Activated gamma-delta T cell (primary cell): Measurements from ENCODE around the gene CABP7.

ENCODE experiments used
- DNase-seq: peaks from one replicate; lab custom pipeline; 2025; lab: John Stamatoyannopoulos, UW
- total RNA-seq, 2 donors: gene quantifications; one replicate each; lab custom pipeline; 2026; lab: John Stamatoyannopoulos, UW

Gene CABP7
- total RNA-seq, result 0.26 to 1.7 reads per million in 2 donors

GRCh38 chr22:29719899-29720645 lies at the start of gene CABP7:
Gene CABP7, plus strand, starts transcription at chr22:29720003. Its CDS starts 422 bp downstream, at chr22:29720425.
- no peak for DNase-seq

DNA sequence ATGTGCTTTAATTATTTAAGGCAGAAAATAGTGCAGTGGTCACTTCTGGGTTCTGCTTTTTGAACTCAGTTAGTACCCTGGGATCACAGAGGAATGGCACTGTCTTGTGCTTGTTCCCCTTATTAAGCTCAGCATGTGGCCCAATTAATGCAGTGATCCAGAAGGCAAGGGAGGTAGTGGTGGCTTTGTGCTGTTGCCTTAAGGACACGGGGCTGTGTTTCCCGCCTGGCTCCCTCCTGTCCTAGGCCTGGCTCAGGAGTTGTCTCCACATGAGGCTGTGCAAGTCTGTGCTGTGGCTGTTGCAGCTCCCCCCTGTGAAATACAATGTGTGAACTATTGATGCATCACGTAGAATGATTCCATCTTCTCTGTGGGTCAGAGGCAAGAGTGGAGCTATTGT lies 49.2 kb upstream of the CABP7 start:
- no peak for DNase-seq

DNA sequence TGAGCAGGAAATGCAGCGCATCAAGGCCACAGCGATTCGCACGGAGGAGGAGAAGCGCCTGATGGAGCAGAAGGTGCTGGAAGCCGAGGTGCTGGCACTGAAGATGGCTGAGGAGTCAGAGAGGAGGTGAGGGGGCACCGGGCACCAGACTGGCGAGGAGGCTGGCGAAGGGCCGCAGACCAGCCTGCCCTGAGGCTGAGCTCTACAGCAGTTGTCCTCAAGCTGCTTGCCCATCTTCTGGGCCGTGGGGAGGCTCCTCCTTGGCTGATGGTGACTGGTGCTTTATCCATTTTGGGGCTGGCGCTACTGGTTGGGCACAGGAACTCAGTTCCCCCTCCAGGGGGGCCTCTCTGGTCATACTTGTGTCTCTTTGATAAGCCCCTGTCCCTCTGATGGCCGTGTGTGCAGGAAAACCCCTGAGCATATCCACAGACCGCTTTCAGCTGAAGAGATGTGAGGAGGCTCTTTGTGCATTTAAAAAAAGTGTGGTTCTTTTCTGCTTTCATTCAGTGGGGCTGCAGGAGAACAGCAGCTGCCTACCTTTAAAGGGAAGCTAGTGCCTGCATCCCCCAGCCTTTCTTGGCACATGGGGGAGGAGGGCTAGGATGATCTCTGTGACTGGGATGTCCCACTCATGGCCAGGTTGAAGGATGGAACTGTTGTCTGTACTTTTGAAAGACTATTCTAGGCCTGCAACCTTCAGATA lies 46.3 kb upstream of the CABP7 start:
- DNase-seq, result no peak

GRCh38 chr22:29674121-29674520 lies 45.7 kb upstream of the CABP7 start:
- no peak for DNase-seq

GRCh38 chr22:29679316-29679715 lies 40.5 kb upstream of the CABP7 start:
- DNase-seq, result no peak

DNA sequence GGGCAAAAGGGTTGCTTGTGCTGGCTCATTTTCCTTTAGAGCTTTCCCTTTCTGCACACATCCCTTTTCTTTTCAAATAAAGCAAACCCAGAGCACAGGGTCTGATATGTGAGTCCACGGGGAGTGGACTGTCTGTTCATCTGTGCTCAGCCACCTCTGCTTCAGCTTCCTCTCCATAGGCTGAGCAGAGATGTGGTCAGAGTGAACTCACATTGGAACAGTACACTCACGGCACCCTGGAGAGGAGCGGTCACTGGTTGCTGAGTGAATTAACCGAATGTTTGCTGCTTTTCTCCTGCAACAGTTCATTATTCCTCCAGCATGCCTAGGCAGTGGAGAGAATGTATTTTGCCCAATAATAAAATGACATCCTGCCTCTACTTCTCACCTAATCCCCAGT lies 36.3 kb upstream of the CABP7 start:
- no peak for DNase-seq

GRCh38 chr22:29684244-29684643 lies 35.6 kb upstream of the CABP7 start:
- DNase-seq, result no peak

DNA sequence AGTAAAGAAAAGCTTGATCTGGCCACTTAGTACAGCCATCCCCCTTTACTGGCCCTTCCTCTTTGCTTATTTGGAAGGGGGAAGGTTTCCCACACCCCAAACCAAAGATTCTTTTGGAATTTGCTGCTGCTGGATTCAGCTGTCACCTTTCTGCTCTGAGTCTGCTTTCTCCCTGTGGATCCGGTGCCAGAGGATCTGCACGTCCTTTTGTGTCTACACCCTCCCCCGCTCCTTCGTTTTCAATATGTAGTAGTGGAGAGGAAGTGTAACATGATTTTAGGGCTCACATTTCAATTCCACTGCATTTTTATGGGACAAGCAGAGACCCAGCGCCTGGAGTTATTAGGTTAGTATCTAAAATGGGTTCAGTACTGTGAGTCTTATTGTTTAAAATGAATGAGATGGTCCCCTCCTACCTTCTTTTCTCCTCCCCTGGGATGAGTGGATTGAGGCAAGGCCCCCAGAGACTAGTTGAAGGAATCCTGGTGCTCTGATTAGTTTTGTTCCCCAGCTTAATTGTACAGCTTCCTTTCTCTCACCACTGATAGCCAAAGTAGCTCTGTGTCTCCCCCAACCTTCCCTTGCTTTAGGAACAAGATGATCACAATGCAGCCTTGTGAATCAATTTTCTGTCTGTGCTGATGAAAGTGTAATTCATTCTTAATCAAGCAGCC lies 30.5 kb upstream of the CABP7 start:
- DNase-seq, result no peak

DNA sequence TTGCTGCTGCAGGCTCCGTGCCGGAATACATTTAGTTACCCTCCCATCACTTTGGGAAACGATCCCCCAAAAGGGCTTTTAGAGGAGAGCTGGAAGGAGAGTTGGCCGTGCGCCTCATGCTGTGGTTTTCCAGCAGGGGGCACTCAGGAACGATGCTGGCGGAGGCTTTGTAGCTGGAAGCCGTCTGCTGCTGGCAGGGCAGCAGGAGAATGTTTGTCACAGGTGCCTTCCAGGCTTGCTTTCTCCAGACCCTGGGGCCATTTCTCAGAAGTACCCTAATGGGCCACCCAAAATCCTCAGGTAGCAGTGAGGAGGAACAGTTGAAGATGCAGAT lies 30.0 kb upstream of the CABP7 start:
- no peak for DNase-seq

GRCh38 chr22:29690476-29690875 lies 29.3 kb upstream of the CABP7 start:
- DNase-seq, result no peak

DNA sequence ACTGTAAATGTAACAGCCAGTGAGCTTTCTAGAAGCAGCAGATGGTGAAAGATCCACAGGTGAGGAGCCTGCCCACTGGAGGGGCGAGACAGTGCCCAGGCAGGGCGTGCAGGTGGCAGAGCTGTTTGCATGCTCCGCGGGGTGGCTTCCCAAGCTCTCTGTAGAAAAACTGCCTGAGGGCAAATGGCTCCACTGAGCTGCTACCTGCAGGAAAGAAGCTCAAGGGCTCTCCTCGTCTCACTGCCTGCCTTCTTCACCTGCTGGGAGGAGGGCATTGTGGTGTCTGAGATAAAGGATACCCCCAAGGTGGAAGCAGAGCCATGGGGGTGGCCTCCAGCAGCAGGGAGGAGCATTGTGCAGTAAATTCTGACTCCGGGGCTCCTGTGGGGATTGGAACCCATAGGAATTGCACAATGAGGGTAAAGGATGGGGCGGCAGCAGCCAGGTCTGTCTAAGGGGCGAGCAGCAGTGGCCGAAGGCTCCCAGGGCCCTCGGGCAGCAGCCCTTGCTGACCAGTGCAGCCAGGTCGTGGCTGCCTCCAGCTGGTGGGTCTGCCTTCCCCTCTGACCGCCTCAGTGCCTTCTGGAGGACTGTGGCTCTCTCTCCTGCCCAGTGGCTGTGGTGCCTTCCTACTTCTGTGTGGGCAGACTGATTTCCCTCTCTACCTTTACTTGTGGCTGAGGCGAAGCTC lies 28.0 kb upstream of the CABP7 start:
- DNase-seq, result no peak

GRCh38 chr22:29692327-29692640 lies 27.5 kb upstream of the CABP7 start:
- no peak for DNase-seq

GRCh38 chr22:29693161-29693560 lies 26.6 kb upstream of the CABP7 start:
- no peak for DNase-seq

GRCh38 chr22:29693671-29694070 lies 26.1 kb upstream of the CABP7 start:
- DNase-seq, result no peak

GRCh38 chr22:29695129-29695926 lies 24.5 kb upstream of the CABP7 start:
- DNase-seq, result no peak

DNA sequence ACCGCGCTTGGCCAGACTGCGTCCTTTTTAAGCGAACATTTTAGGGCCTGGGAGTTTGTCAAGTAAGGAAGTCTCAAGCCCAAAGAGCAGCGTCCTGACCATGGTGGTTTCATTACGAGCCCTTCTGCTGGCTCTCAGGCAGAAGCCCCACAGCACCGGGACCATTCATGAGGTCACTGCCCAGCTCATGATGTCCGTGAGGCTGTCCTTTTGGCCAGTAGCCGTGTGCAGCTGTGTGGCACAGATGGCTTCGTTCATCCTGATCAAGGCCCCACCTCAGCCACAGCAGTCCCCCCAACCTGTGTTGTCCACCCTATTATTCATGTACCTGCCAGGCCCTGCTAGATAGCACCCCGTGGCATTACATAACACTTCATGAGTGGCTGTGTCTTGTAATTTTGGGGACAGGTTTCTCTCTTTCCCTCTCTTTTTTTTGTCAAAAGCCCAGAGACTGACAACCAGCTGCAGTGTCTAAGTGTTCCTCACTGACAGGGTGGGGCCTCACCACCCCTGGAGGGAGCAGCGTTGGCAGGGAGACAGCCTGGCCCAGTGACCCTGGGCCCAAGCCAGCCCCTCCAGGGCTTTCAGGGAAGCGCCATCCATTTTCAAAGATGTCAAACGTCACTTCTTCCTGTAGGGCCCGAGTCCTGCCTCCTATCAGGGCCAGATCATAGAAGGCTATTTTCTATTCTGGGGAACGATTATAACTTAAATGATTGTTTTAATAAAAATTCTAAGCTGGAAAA lies 21.8 kb upstream of the CABP7 start:
- DNase-seq, result no peak

DNA sequence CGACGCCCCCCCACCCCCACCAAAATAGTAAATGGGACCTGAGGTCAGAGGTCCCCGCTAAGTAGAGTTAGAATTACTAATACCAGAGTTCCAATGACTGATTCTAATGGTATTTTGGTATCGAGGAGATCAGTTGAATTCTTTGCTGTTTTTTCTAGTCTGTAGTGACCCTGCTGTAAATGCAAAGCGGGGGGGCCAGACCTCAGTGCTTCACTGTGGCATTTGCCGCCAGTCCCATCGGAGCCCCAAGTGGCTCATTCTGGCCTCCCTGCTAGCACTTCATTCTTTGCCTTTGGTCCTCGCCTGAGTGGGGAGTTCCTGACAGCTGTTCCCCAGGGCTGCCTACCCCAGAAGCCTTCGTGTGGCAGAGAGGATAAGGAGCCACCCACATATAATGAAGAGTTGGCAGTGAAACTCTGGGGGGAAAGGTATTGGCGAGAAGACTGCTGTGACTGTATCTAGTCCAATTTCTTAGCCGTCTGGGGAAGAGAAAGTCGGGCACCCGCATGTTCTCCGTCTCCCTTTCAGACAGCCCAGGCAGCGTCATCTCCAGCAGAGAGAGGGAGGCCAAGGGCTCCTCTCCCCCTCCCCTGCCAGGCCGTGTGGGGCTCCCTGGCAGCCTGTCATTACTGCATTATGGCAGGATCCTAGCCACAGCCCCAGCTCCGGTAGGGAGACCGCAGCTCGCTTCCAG lies 19.4 kb upstream of the CABP7 start:
- DNase-seq, result no peak

DNA sequence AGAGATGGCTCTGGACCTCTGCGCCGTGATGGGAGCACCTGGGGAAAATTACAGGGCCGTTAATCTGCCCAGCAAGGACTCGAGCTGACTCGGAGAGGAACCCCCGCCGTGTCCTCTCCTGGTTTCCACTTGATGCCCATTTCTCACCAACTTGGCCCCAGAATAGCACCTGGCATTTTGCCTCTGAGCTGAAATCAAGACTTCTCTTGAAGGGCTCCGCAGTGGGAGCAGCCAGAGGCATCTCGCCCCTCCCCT lies 19.0 kb upstream of the CABP7 start:
- DNase-seq, result no peak

DNA sequence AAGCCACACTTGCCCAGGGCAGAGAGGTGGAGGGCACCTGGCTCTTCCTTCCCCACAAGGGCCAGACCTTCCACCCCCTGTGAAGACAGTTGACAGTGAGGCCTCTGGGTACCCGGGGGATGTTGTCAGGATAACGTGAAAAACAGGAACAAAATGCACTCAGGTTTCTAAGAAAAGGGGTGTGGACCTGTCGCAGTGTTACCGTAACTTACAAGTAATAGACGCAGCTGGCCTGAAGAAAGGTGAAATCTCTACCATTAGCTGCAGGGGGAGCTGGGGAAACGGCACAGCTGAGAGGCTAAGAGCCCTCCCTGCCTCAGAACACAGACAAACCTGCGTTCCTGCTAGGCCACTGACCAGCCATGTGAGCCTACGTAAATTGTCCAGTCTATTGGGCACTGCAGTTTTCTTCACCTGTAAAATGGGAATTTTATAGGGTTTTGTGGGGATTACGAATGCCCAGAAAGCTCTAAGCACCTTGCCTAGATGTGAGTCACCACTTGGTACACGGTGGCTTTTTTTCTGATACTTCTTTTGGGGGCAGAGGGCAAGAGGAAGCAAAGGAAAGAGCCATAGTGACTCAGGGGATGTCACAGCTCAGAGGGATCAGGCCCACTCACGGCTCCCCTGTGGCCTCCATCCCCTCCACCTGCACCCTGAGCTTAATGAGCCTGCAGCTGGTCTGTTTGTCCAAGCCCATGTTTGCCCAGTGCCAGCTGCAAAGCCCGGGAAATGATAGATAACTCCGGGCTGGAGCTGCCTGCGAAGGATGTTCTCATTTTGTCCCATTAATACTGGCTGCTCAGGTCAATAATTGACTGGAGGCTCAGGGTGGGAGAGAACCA lies 18.4 kb upstream of the CABP7 start:
- DNase-seq, result no peak
